Stimulated activated CD4-positive, alpha-beta T cell treated with anti-CD3 and anti-CD28 coated beads, TNF-alpha, amount 100 ng/mL, for 1 hour (primary cell): Measurements from ENCODE around the gene POU3F1.

Experiments
- DNase-seq, 3 donors: peaks; one replicate each; pipeline ENCODE4 v3.0.0-alpha.2; 2020; ENCODE audit warnings: low read depth in 3 of 3, low spot score in 1 of 3

POU3F1 gene

GRCh38 chr1:38006008-38006828 is 40.4 kb downstream of the POU3F1 start:
- DNase-seq, result no peak

GRCh38 chr1:38005195-38006007 is 41.2 kb downstream of the POU3F1 start, which contains the start of gene FHL3:
TSS of gene FHL3 (minus strand) at chr1:38005514. CDS start at chr1:37999412, 6,102 bp downstream.
- no peak for DNase-seq

GRCh38 chr1:38004284-38005108 is 42.1 kb downstream of the POU3F1 start:
- no peak for DNase-seq

GRCh38 chr1:38003261-38004250 is 43.0 kb downstream of the POU3F1 start:
- DNase-seq, result no peak

- no peak for DNase-seq
These were observed 45.8 kb downstream of the POU3F1 start for GRCh38 chr1:38000529-38001455.

- DNase-seq, result no peak
These were observed 46.4 kb downstream of the POU3F1 start for GRCh38 chr1:38000233-38000528.

GRCh38 chr1:37999430-38000232 is 47.0 kb downstream of the POU3F1 start:
- no peak for DNase-seq

GRCh38 chr1:37998913-37999429 is 47.6 kb downstream of the POU3F1 start:
- no peak for DNase-seq

GRCh38 chr1:37998089-37998808 is 48.3 kb downstream of the POU3F1 start:
- DNase-seq, result no peak

- DNase-seq, result no peak
These were observed 49.1 kb downstream of the POU3F1 start for GRCh38 chr1:37997256-37998088.

- no peak for DNase-seq
These were observed 50.7 kb downstream of the POU3F1 start for GRCh38 chr1:37995751-37996345.

GRCh38 chr1:37994886-37995566 is 51.6 kb downstream of the POU3F1 start:
- DNase-seq, result no peak
